HCT116 (cell line): ENCODE data around the gene NACAD. TPM values are rescaled to one million over a fixed set of nuclear protein-coding genes. Genes with fewer than 3 reads are reported as not detected.
A peak's percentile ranks its signal among the peaks of the same experiment; 100 is the strongest.

Source experiments
- ATAC-seq: fragments of 200-7000 bp; cut with Tn5 transposase; 2 replicates; pipeline ENCODE4 v1.9.1; 2020; ENCODE audit warnings: mild to moderate bottlenecking, moderate library complexity
- BruUV-seq: library from RNA; stranded (reverse); fragments of 400-500 nt; replicated peaks from 2 replicates; lab custom pipeline; 2021; lab: Mats Ljungman, UMichigan
- CTCF ChIA-PET: fragments of 300-600 bp; sonication (Branson Sonifier 250); formaldehyde crosslinking; loops from one replicate; lab custom pipeline; 2021; ENCODE audit warnings: antibody characterized with exemption; lab: Charles Lee
- POLR2A ChIA-PET: fragments of 300-600, 350-600 bp; sonication (Branson Sonifier 250); formaldehyde crosslinking; loops from one replicate; lab custom pipeline; 2021; ENCODE audit warnings: antibody characterized with exemption; lab: Charles Lee
- RAD21 ChIA-PET, 2 experiments: fragments of 300-600 bp; sonication (Branson Sonifier 250); formaldehyde crosslinking; loops; one replicate each; lab custom pipeline; 2023; ENCODE audit warnings: low total read pairs in 2 of 2; ENCODE audit not compliant: uncharacterized antibody in 2 of 2, unreplicated experiment in 2 of 2, low non-redundant PET in 1 of 2; lab: Charles Lee
- DNase-seq: peaks from one replicate; pipeline ENCODE4 v3.0.0-alpha.2; 2010; ENCODE audit warnings: low read depth, low spot score
- H2AFZ ChIP-seq: fragments of 200-600 bp; shearing (Covaris generic), sonication (generic); 2 replicates; pipeline ENCODE4 v1.6.1; 2017; ENCODE audit warnings: low read depth, mixed run types, mixed read lengths, antibody characterized with exemption, low read length; ENCODE audit not compliant: poor library complexity, severe bottlenecking
- H3K27ac ChIP-seq: 2 replicates; pipeline ENCODE4 v1.5.1; 2012; ENCODE audit warnings: low read depth, low read length
- H3K27me3 ChIP-seq: fragments of 200-600 bp; sonication (generic); 2 replicates; pipeline ENCODE4 v1.6.1; 2016; ENCODE audit warnings: mixed run types, low read length, mixed read lengths; ENCODE audit not compliant: insufficient read depth
- H3K36me3 ChIP-seq, 2 experiments: fragments of 200-500 bp in 1 of 2; fragments of 200-600 bp in 1 of 2; sonication (Bioruptor generic) in 1 of 2; sonication (generic) in 1 of 2; 2 replicates each; pipeline versions ENCODE4 v1.5.1 to v1.6.1; 2014 to 2016; ENCODE audit warnings: low read length in 2 of 2, inconsistent platforms in 1 of 2, mixed read lengths in 1 of 2, mixed run types in 1 of 2; ENCODE audit not compliant: insufficient read depth in 2 of 2, control insufficient read depth in 1 of 2
- H3K4me1 ChIP-seq, 2 experiments: fragments of 200-600 bp in 1 of 2; sonication (generic) in 1 of 2; 2 replicates each; pipeline versions ENCODE4 v1.5.1 to v1.6.1; 2012 to 2017; ENCODE audit warnings: low read length in 2 of 2, inconsistent platforms in 1 of 2, mild to moderate bottlenecking in 1 of 2, mixed read lengths in 1 of 2, mixed run types in 1 of 2, moderate library complexity in 1 of 2; ENCODE audit not compliant: insufficient read depth in 2 of 2, control insufficient read depth in 1 of 2
- H3K4me2 ChIP-seq: fragments of 200-600 bp; sonication (generic); 2 replicates; pipeline ENCODE4 v1.6.1; 2017; ENCODE audit warnings: mixed run types, low read length, mixed read lengths
- H3K4me3 ChIP-seq, 2 experiments: fragments of 200-600 bp in 1 of 2; sonication (generic) in 1 of 2; replicated peaks in 1 of 2; 2 replicates each; pipeline ENCODE4 v1.5.1; 2011 to 2016; ENCODE audit warnings: low read length in 2 of 2, control low read depth in 1 of 2, low read depth in 1 of 2, mild to moderate bottlenecking in 1 of 2, mixed read lengths in 1 of 2, mixed run types in 1 of 2
- H3K79me2 ChIP-seq: fragments of 200-600 bp; sonication (generic); 2 replicates; pipeline ENCODE4 v1.6.1; 2017; ENCODE audit warnings: mild to moderate bottlenecking, mixed run types, low read length, moderate library complexity, mixed read lengths; ENCODE audit not compliant: insufficient read depth
- H3K9ac ChIP-seq: fragments of 200-600 bp; sonication (generic); 2 replicates; pipeline ENCODE4 v1.6.1; 2016; ENCODE audit warnings: low read length, mixed read lengths
- H3K9me2 ChIP-seq: fragments of 200-600 bp; sonication (generic), shearing (Covaris generic); 2 replicates; pipeline ENCODE4 v1.6.1; 2017; ENCODE audit warnings: mixed run types, mild to moderate bottlenecking, moderate library complexity; ENCODE audit not compliant: insufficient read depth
- H3K9me3 ChIP-seq, 2 experiments: fragments of 200-500 bp in 1 of 2; fragments of 200-600 bp in 1 of 2; sonication (Bioruptor generic) in 1 of 2; sonication (generic) in 1 of 2; 2 replicates each; pipeline ENCODE4 v1.6.1; 2014 to 2017; ENCODE audit warnings: low read length in 2 of 2, mixed read lengths in 2 of 2, inconsistent platforms in 1 of 2, low read depth in 1 of 2, mild to moderate bottlenecking in 1 of 2, mixed run types in 1 of 2, moderate library complexity in 1 of 2; ENCODE audit not compliant: control insufficient read depth in 1 of 2, insufficient read depth in 1 of 2
- H4K20me1 ChIP-seq: fragments of 200-600 bp; sonication (generic), shearing (Covaris generic); 2 replicates; pipeline ENCODE4 v1.6.1; 2017; ENCODE audit warnings: mixed run types, mild to moderate bottlenecking, moderate library complexity; ENCODE audit not compliant: insufficient read depth
- ATF3 ChIP-seq: IDR thresholded peaks from 2 replicates; pipeline ENCODE4 v1.6.1; 2012
- CBX3 ChIP-seq: IDR thresholded peaks from 2 replicates; pipeline ENCODE4 v1.6.1; 2012; ENCODE audit warnings: low read depth
- CEBPB ChIP-seq: IDR thresholded peaks from 2 replicates; pipeline ENCODE4 v1.6.1; 2012; ENCODE audit warnings: low read depth
- ELF1 ChIP-seq: IDR thresholded peaks from 2 replicates; pipeline ENCODE4 v1.6.1; 2012; ENCODE audit warnings: low read depth, borderline replicate concordance
- EZH2 ChIP-seq: fragments of 200-600 bp; sonication (generic); IDR thresholded peaks from 2 replicates; pipeline ENCODE4 v1.6.1; 2017; ENCODE audit warnings: antibody characterized with exemption, mixed run types
- EZH2phosphoT487 ChIP-seq: fragments of 200-600 bp; IDR thresholded peaks from 2 replicates; pipeline ENCODE4 v1.6.1; 2018; ENCODE audit warnings: antibody characterized with exemption, borderline replicate concordance
- FOSL1 ChIP-seq: IDR thresholded peaks from 2 replicates; pipeline ENCODE4 v1.6.1; 2012; ENCODE audit warnings: low read depth
- MAX ChIP-seq: IDR thresholded peaks from 2 replicates; pipeline ENCODE4 v1.6.1; 2012
- POLR2A ChIP-seq: IDR thresholded peaks from 2 replicates; pipeline ENCODE4 v1.7.0; 2011; ENCODE audit warnings: borderline replicate concordance; ENCODE audit not compliant: insufficient read depth, insufficient read length; ENCODE audit errors: extremely low read depth
- POLR2AphosphoS5 ChIP-seq: IDR thresholded peaks from 2 replicates; pipeline ENCODE4 v1.6.1; 2011; ENCODE audit warnings: mild to moderate bottlenecking, low read depth, low read length, moderate library complexity
- REST ChIP-seq: IDR thresholded peaks from 2 replicates; pipeline ENCODE4 v1.6.1; 2012; ENCODE audit warnings: low read depth
- SIN3A ChIP-seq: IDR thresholded peaks from 2 replicates; pipeline ENCODE4 v1.6.1; 2012; ENCODE audit warnings: low read depth
- SRF ChIP-seq: IDR thresholded peaks from 2 replicates; pipeline ENCODE4 v1.6.1; 2012; ENCODE audit warnings: low read depth
- TCF7L2 ChIP-seq: IDR thresholded peaks from 2 replicates; pipeline ENCODE4 v1.7.0; 2011; ENCODE audit warnings: borderline replicate concordance, inconsistent platforms; ENCODE audit not compliant: insufficient read depth, insufficient read length; ENCODE audit errors: extremely low read depth
- ZFX ChIP-seq: fragments of 450-650 bp; IDR thresholded peaks from 2 replicates; pipeline ENCODE4 v1.6.1; 2017
- ZNF274 ChIP-seq: fragments of 200-500 bp; sonication (Bioruptor generic); IDR thresholded peaks from 2 replicates; pipeline ENCODE4 v1.6.1; 2014; ENCODE audit warnings: mild to moderate bottlenecking, low read depth, low read length, inconsistent platforms
- intact Hi-C: fragments of 100-400 bp; cut with micrococcal nuclease; formaldehyde crosslinking; loops from 2 replicates; pipeline ENCODE4 v1.10.0; 2022
- total RNA-seq: library from RNA; stranded (reverse); gene quantifications from one replicate; pipeline ENCODE4 v1.2.1, GENCODE V29; 2021; ENCODE audit not compliant: unreplicated experiment

NACAD gene
- total RNA-seq, 1 experiment from 2014 or later: 0.05 TPM

GRCh38 chr7:45099891-45100760, 11.4 kb upstream of the NACAD start:
- Histone ChIP-seq H4K20me1 (no peaks in the 10 kb centered on the region), H3K36me3 (peaks cover 44 to 52% of the 10 kb centered on the region in 2 experiments), H3K9me3 (0 out of 4 replicates have a peak, but pooled peaks cover 0 to under 1% of the 10 kb centered on the region in 2 experiments), H3K27ac (no peak overlapping the region), H3K9me2 (no peaks in the 10 kb centered on the region), H2AFZ (no peak overlapping the region), H3K9ac (no peak overlapping the region), H3K4me2 (no peak overlapping the region), H3K4me3 (no peak overlapping the region), H3K79me2 (peaks cover 25% of the 10 kb centered on the region; the same call in 1 of the 2 replicates), H3K27me3 (no peaks in the 10 kb centered on the region), H3K4me1 (no peaks in the 10 kb centered on the region)
- TF ChIP-seq POLR2AphosphoS5 (no peak), SRF (no peak), REST (no peak), ZFX (no peak), POLR2A (no peak), CEBPB (no peak), TCF7L2 (no peak), FOSL1 (no peak), ELF1 (no peak), ATF3 (no peak), EZH2 (no peak), MAX (no peak), EZH2phosphoT487 (no peak), ZNF274 (no peak), SIN3A (no peak), CBX3 (no peak)
- ATAC-seq: peak; percentile 33
- BruUV-seq: no TSS peak
- no peak for DNase-seq
- ChIA-PET POLR2A (no interaction called here), RAD21 (no interaction called here), CTCF (no interaction called here)
- intact Hi-C loops: no loop called here
